ENCODE measurements around the gene CASKIN1. TPM values are rescaled to one million over a fixed set of nuclear protein-coding genes. Genes with fewer than 3 reads are reported as not detected.

Gene CASKIN1
- total and polyA plus RNA-seq, 4 donors = under 0.01 to 0.17 (median 0.09) TPM; not detected in 1

GRCh38 chr16:2212362-2213324 is 16.2 kb upstream of the CASKIN1 start:
- DNase-seq (ENCODE audit: low spot score) = no peak
- Histone ChIP-seq H3K9ac (ENCODE audit: low read depth in 1 of 2, low read length in 2 of 2) (no peak overlapping the region), H3K4me1 (ENCODE audit: control insufficient read depth in 4 of 4, insufficient read depth in 4 of 4, low read length in 3 of 4) (peaks cover 5 to 24% (median 19%) of the 10 kb centered on the region in 4 donors)

More at GRCh38 chr16:2212362-2213324, 16.2 kb upstream of the CASKIN1 start:
- Histone ChIP-seq H3K9me3 (ENCODE audit: control insufficient read depth in 4 of 4, low read length in 3 of 4) (no peaks in the 10 kb centered on the region), H3K4me3 (ENCODE audit: low read depth in 1 of 3, low read length in 3 of 3) (no peak overlapping the region), H3K36me3 (ENCODE audit: control insufficient read depth in 4 of 4, insufficient read depth in 3 of 4, low read depth in 1 of 4, low read length in 3 of 4) (peaks cover 0 to 17% (median 6%) of the 10 kb centered on the region in 4 donors), H3K27ac (ENCODE audit: low read depth in 1 of 2, low read length in 2 of 2) (no peak overlapping the region), H3K27me3 (ENCODE audit: control insufficient read depth in 4 of 4, insufficient read depth in 4 of 4, low read length in 3 of 4) (no peaks in the 10 kb centered on the region)
- TF ChIP-seq EGR1 (IDR thresholded peaks at IDR 0.05; ENCODE audit: low read depth in 2 of 2) = no peak
- no peak for TF ChIP-seq SP1 (IDR thresholded peaks at IDR 0.05)
- no peak for TF ChIP-seq GABPA (IDR thresholded peaks at IDR 0.05 in 1 of 2, conservative IDR thresholded peaks at IDR 0.05 in 1 of 2)
- no peak for TF ChIP-seq MAX (IDR thresholded peaks at IDR 0.05)
- TF ChIP-seq NR2F2 (IDR thresholded peaks at IDR 0.05) = no peak
- no peak for TF ChIP-seq RXRA (IDR thresholded peaks at IDR 0.05)
- no peak for TF ChIP-seq ATF3 (IDR thresholded peaks at IDR 0.05)
- TF ChIP-seq CTCF (IDR thresholded peaks at IDR 0.05; ENCODE audit: low read depth, low read length, missing input control) = no peak
- no peak for TF ChIP-seq RAD21 (IDR thresholded peaks at IDR 0.05)
- TF ChIP-seq REST (IDR thresholded peaks at IDR 0.05) = no peak
- no peak for TF ChIP-seq FOXA2 (IDR thresholded peaks at IDR 0.05)
- no peak for TF ChIP-seq JUND (IDR thresholded peaks at IDR 0.05)
- 78% methylated on average over 19 of the region's 19 CpGs for WGBS
